Measurements from ENCODE around the gene CELSR1. TPM values are rescaled to one million over a fixed set of nuclear protein-coding genes. Genes with fewer than 3 reads are reported as not detected.
A peak's percentile ranks its signal among the peaks of the same experiment; 100 is the strongest.

Gene CELSR1
- total RNA-seq, 2 donors from 2014 or later = 24.4 to 34.1 TPM

- no peak for DNase-seq
- no peak overlapping the region for H3K4me3 ChIP-seq (ENCODE audit: low read length)
- no peak overlapping the region for H3K27ac Mint-ChIP-seq
- H3K27me3 ChIP-seq (ENCODE audit: control insufficient read depth, insufficient read depth, low read length, poor library complexity, severe bottlenecking) = peaks cover 17% of the 10 kb centered on the region
- H3K27ac ChIP-seq (ENCODE audit: low read depth, low read length) = no peak overlapping the region
- peaks cover 5% of the 10 kb centered on the region for H3K4me1 Mint-ChIP-seq
- TF ChIP-seq CTCF (conservative IDR thresholded peaks at IDR 0.05) = no peak
- H3K27me3 Mint-ChIP-seq (ENCODE audit: insufficient read depth) = peaks cover 36% of the 10 kb centered on the region
- H3K9me3 Mint-ChIP-seq = no peaks in the 10 kb centered on the region
- no peaks in the 10 kb centered on the region for H3K36me3 ChIP-seq (ENCODE audit: control insufficient read depth, insufficient read depth, low read length)
- no peak overlapping the region for H3K4me3 Mint-ChIP-seq
- H3K9me3 ChIP-seq (ENCODE audit: control insufficient read depth, low read length) = no peaks in the 10 kb centered on the region
- H3K9ac ChIP-seq (ENCODE audit: extremely low read depth, low read length, poor library complexity, severe bottlenecking) = no peak overlapping the region
- H3K4me1 ChIP-seq (ENCODE audit: control insufficient read depth, insufficient read depth, low read length) = no peaks in the 10 kb centered on the region
- no peaks in the 10 kb centered on the region for H3K36me3 Mint-ChIP-seq (ENCODE audit: low read depth)
- 93 to 94% methylated on average over 7 of the region's 7 CpGs for WGBS, 2 experiments (ENCODE audit: insufficient coverage in 1 of 2, insufficient read length in 1 of 2)
Measured at GRCh38 chr22:46541536-46541935, 4.1 kb upstream of the CELSR1 start.

- Mint-ChIP-seq H3K4me3 (no peak overlapping the region), H3K9me3 (peaks cover 4% of the 10 kb centered on the region), H3K36me3 (ENCODE audit: low read depth) (peaks cover 4% of the 10 kb centered on the region), H3K27me3 (ENCODE audit: insufficient read depth) (peaks cover 38% of the 10 kb centered on the region), H3K27ac (no peak overlapping the region), H3K4me1 (peaks cover 5% of the 10 kb centered on the region)
- WGBS, 2 experiments (ENCODE audit: insufficient coverage in 1 of 2, insufficient read length in 1 of 2) = 92 to 97% methylated on average over 2 to 5 of the region's 5 CpGs
- H3K27me3 ChIP-seq (ENCODE audit: control insufficient read depth, insufficient read depth, low read length, poor library complexity, severe bottlenecking) = peaks cover 23% of the 10 kb centered on the region
- no peak overlapping the region for H3K4me3 ChIP-seq (ENCODE audit: low read length)
- TF ChIP-seq CTCF (conservative IDR thresholded peaks at IDR 0.05) = no peak
- H3K36me3 ChIP-seq (ENCODE audit: control insufficient read depth, insufficient read depth, low read length) = no peaks in the 10 kb centered on the region
- H3K4me1 ChIP-seq (ENCODE audit: control insufficient read depth, insufficient read depth, low read length) = no peaks in the 10 kb centered on the region
- no peak overlapping the region for H3K9ac ChIP-seq (ENCODE audit: extremely low read depth, low read length, poor library complexity, severe bottlenecking)
- H3K27ac ChIP-seq (ENCODE audit: low read depth, low read length) = no peak overlapping the region
- no peaks in the 10 kb centered on the region for H3K9me3 ChIP-seq (ENCODE audit: control insufficient read depth, low read length)
- DNase-seq = no peak
Measured at GRCh38 chr22:46540874-46541273, 3.5 kb upstream of the CELSR1 start.

GRCh38 chr22:46539169-46539568 is 1.7 kb upstream of the CELSR1 start:
- peaks cover 7% of the 10 kb centered on the region for H3K36me3 ChIP-seq (ENCODE audit: control insufficient read depth, insufficient read depth, low read length)
- Mint-ChIP-seq H3K27me3 (ENCODE audit: insufficient read depth) (peaks cover 53% of the 10 kb centered on the region), H3K36me3 (ENCODE audit: low read depth) (peaks cover 21% of the 10 kb centered on the region), H3K9me3 (peaks cover 21% of the 10 kb centered on the region), H3K27ac (no peak overlapping the region), H3K4me1 (peaks cover 5% of the 10 kb centered on the region), H3K4me3 (peak overlapping the region; percentile 56)
- H3K4me3 ChIP-seq (ENCODE audit: low read length) = peak overlapping the region; percentile 80
- H3K27me3 ChIP-seq (ENCODE audit: control insufficient read depth, insufficient read depth, low read length, poor library complexity, severe bottlenecking) = peaks cover 26% of the 10 kb centered on the region
- H3K9ac ChIP-seq (ENCODE audit: extremely low read depth, low read length, poor library complexity, severe bottlenecking) = no peak overlapping the region
- no peak for TF ChIP-seq CTCF (conservative IDR thresholded peaks at IDR 0.05)
- no peak overlapping the region for H3K27ac ChIP-seq (ENCODE audit: low read depth, low read length)
- WGBS, 2 experiments (ENCODE audit: insufficient coverage in 1 of 2, insufficient read length in 1 of 2) = 87 to 100% methylated on average over 1 to 9 of the region's 9 CpGs
- H3K9me3 ChIP-seq (ENCODE audit: control insufficient read depth, low read length) = peaks cover 4% of the 10 kb centered on the region
- no peaks in the 10 kb centered on the region for H3K4me1 ChIP-seq (ENCODE audit: control insufficient read depth, insufficient read depth, low read length)
- no peak for DNase-seq
